ENCODE data around the gene SPAG16.
"Not testable (repeated sequence)": the region's sequence is repeated elsewhere in the genome, so short reads cannot be mapped to it uniquely, and the experiment has no call there.

Gene SPAG16

DNA sequence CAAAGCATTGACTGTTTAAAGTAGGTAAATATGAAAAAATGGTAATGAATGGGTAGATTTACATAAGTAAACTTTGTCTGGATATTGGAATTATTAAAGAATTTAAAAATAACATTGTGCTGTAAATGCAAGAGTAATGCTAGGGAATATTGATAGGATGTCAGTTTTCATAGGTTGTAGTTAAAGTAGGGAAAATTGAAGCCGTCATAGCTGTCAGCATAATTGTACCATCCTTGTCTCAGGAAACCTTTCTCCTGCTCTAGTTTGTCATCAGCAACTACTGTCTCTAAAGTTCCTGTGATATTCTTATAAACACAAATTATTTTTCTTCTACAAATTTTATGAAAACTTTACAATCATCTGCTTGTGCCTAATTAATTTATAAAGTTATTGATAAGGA, 10.1 kb upstream of the SPAG16 start:
- DNase-seq = no peak

GRCh38 chr2:213275265-213275664, 9.0 kb upstream of the SPAG16 start:
- DNase-seq = no peak

GRCh38 chr2:213277134-213277533, 7.1 kb upstream of the SPAG16 start:
- DNase-seq = not testable (repeated sequence)

DNA sequence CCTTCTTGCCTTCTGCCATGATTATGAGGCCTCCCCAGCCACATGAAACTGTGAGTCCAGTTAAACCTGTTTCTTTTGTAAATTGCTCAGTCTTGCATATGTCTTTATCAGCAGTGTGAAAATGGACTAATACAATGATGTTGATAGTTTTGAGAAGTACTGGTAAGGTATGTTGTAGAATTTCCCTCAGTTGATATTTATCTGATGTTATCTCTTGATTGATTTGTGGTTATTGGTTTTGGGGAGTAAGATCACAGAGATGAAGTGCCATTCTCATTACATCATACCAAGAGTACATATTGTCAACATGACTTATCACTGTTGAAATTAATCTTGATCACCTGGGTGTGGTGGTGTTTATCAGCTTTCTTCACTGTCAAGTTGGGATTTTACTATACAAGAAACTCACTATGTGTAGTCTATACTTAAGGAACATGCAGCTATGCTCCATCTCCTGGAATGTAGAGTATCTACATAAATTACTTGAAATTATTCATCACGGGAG, 5.1 kb upstream of the SPAG16 start:
- DNase-seq = no peak

GRCh38 chr2:213279971-213280370, 4.3 kb upstream of the SPAG16 start:
- no peak for DNase-seq

GRCh38 chr2:213281156-213281555, 3.1 kb upstream of the SPAG16 start:
- DNase-seq = no peak

- no peak for DNase-seq
Measured at GRCh38 chr2:213285404-213285803, 1.1 kb downstream of the SPAG16 start.

GRCh38 chr2:213286161-213286560, 1.9 kb downstream of the SPAG16 start:
- DNase-seq = no peak

GRCh38 chr2:213288913-213289700, 4.8 kb downstream of the SPAG16 start:
- no peak for DNase-seq

GRCh38 chr2:213290501-213290900, 6.2 kb downstream of the SPAG16 start:
- DNase-seq = no peak

GRCh38 chr2:213296270-213296669, 12.0 kb downstream of the SPAG16 start:
- no peak for DNase-seq

GRCh38 chr2:213306316-213306942, 22.2 kb downstream of the SPAG16 start:
- no peak for DNase-seq

DNA sequence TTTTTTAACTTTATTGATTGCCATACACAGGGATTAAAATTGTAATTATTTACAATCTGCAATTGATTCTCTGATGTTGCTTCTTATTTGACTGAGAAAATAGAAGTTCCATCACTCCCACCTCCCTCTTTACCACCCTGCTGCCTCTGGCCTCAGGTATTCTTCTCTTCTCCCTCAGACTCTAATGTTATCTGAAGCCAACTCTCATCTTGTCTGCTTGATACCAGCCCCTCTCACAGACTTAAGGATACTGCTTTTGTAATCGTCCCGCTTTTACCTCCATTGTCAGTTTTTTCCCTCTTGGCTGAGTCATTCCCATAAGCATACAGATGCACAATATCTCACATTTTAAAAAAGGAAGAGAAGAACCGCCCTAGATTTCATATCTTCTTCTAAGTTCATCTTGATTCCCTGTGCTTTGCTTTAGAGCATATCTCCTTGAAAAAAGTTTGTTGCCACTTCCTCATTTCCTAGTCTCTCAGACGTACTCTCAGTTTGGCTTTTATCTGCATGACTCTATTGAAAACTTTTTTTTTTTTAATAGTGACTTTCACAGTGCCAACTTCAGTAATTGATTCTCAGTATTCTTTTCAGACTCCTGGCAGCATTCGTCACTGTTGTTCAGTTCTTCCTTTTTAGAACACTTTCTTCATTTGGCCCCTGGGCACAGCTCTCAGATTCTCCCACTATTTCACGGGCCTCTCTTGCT, 31.1 kb downstream of the SPAG16 start:
- no peak for DNase-seq

DNA sequence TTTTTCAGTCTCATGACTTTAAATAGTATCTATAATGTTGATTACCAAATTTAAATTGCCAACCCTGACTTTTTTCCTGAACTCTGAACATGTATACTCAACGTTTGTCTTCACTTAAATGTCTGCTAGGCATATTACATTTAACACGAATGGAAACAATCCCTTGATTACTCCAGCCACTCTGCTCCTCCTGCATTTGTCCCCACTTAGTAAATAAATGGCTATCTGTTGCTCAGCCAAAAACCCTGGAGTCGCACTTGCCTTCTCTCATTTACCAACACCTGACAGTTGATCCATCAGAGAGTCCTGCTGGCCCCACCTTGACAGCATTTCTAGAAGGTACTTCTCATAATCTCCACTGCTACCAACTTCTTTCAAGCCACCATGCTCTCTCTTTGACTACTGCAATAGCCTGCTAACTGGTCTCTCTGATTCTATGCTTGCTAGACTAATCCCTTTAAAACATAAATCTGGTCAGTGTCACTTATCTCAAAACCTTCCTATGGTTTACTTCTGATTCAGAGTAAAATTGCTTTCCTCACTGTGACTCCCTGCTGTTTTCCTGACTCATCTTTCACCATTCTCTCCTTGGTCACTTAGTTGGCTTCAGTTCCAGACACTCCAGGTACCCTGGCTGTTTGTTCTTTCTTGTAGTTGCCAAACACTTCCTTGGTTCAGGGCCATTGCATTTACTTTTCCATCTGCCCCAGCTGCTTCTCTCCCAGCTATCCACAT, 31.9 kb downstream of the SPAG16 start:
- DNase-seq = no peak

DNA sequence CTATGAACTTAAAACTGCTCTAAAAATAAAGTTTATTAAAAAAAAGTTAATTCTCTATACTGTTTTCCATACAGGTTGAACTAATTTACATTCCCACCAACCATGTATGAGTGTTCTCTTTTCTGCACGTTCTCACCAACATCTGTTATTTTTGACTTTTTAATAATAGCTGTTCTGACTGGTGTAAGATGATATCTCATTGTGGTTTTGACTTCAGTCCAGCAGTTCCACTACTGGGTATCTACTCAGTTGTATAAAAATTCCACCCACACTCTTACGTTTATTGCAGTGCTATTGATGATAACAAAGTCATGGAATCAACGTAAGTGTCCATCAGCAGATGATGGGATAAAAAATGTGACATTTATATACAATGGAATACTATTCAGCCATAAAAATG, 33.7 kb downstream of the SPAG16 start:
- DNase-seq = no peak

- no peak for DNase-seq
Measured at GRCh38 chr2:213320604-213321003, 36.3 kb downstream of the SPAG16 start.

DNA sequence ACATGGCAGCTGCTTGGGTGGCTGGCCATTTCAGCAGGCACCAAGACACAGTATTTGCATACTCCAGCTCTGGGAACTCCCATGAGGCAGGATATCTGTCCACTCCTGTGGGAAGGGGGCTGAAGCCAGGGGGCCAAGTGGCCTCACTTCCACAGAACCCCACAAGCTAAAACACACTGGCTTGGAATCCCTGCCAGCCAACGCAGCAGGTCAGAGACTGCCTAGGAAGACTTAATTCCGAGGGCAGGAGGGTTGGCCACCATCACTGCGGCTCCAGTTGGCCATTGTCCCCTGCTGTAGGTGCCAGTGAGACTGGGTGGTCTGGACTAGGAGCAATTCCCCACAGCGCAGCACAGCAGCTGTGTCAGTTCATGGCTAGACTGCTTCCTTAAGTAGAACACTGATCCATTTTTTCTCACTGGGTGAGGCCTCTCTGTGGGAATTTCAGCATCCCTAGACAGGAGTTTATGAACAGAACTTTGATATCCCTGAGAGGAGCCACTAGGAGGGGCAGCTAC, 52.0 kb downstream of the SPAG16 start:
- DNase-seq = no peak

- no peak for DNase-seq
Measured at GRCh38 chr2:213353419-213353818, 69.2 kb downstream of the SPAG16 start.

DNA sequence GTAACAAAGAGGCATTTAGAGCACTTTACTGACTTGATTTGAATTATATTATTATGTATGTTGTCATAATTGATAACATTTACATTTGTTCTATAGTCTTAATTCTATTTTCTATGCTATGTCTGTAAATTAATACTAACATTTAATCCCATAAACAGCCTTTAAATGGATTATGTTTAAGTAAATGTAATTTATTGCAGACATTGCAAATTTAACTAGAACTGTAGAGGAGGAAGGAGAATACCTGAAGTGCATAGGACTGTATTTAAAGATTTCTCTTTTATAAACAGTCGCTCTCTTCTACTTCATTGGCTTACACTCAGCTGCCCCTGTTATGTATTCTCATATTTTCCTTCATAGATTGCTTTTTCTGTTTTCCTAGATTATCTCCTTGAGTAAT, 92.4 kb downstream of the SPAG16 start:
- no peak for DNase-seq

- not testable (repeated sequence) for DNase-seq
Measured at GRCh38 chr2:213407027-213407426, 122.8 kb downstream of the SPAG16 start.

DNA sequence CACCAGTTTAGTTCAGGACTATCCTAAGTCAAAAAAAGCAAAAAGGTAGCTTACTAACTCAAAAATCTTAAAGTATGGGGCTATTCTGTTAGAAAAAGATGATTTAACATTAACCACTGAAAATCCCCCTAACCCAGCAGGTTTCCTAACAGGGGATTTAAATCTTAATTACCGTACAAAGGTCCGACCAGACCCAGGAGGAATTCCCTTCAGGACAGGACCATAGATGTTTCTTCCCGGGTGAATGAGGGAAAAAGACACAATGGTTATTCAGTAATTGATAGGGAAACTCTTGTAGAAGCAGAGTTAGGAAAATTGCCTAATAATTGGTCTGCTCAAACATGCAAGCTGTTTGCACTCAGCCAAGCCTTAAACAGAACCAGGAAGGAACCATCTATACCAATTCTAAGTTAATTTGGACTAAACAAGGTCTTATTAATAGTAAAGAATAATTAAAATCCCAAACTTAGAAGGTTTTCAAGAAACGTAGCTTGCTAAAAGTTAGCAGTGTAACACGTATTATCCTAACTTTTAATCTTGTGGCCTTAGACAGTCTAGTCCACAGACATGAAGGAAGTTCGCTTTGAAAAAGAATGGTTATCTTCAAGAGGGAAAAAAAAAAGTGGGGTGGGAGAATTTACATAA, 124.3 kb downstream of the SPAG16 start:
- DNase-seq = not testable (repeated sequence)

DNA sequence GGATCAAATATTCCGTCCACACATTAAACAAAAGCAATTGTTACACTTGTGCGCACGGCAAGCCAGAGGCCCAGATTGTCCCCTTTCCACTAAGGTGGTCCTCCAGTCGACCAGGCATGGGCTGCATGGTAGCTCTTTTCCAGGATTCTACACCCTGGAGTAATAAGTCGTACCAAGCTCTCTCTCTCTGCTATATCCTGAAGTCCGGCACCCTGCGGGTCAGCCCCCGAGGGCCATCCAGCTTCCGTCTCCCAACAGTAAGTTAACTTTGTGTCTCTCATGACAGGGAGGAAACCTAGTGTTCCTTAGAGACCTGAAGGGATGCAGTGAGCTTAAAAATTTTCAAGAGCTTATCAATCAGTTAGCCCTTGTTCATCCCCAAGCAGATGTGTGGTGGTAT, 126.4 kb downstream of the SPAG16 start:
- DNase-seq = not testable (repeated sequence)
